Lung microvascular endothelial cell (primary cell): ENCODE data around the gene MBD3L5. TPM values are rescaled to one million over a fixed set of nuclear protein-coding genes. Genes with fewer than 3 reads are reported as not detected.
"Not testable (repeated sequence)": the region's sequence is repeated elsewhere in the genome, so short reads cannot be mapped to it uniquely, and the experiment has no call there.

Experiments used
- DNase-seq, 2 donors: peaks; one replicate each; pipeline versions ENCODE4 v3.0.0 to v3.0.0-alpha.2; 2010; ENCODE audit warnings: low read depth in 2 of 2
- total RNA-seq: library from RNA; depleted of rRNA; stranded (reverse); fragments of >200 nt; gene quantifications from 2 replicates; pipeline ENCODE4 v1.2.1, GENCODE V29; 2014

Gene MBD3L5
- total RNA-seq: not detected in 2 replicates

DNA sequence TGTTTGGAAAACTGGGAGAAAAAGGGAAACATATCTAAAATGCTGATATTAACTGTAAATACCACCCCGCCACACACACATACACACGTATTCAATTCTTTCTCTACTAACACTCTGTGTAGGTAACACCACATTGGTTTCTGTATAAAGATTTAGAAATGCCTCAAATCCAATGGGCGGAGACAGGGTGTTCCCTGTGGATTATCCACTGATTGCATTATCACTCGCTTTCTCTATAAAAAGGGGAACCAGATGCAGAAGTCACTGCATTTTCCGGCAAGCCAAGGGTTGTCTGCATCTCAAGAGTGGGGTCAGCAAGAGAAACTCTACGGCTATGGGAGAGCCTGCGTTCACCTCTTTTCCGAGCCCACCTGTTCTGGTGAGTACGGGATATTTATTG is at the start of gene MBD3L5:
TSS of gene MBD3L5 (plus strand) at position 301 of the 400 bp plus-strand sequence. CDS start at position 335, 34 bp downstream.
- not testable (repeated sequence) for DNase-seq

- DNase-seq: no peak
Observed at GRCh38 chr19:6983448-6983847, 46.9 kb upstream of the MBD3L5 start.

- DNase-seq: no peak
Observed at GRCh38 chr19:6987850-6988249, 42.5 kb upstream of the MBD3L5 start.

DNA sequence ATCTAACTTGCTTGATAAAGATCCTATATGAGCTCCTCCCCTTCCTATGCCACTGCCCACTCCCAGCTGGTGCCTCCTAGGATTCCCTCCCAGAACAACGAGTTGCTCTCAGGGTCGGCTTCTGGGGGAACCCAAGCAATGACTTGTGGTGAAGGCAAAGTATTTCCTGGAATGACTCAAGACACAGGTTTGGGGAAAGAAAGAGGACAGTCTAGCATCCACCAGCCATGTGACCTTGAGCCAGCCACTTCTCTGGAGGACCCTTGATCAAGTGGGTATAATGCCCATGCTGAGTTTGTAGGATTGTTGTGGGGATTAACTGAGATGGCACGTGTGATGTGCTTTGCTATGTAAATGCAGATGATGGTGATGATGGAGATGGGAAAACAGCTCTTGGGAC is 42.1 kb upstream of the MBD3L5 start:
- DNase-seq: no peak

DNA sequence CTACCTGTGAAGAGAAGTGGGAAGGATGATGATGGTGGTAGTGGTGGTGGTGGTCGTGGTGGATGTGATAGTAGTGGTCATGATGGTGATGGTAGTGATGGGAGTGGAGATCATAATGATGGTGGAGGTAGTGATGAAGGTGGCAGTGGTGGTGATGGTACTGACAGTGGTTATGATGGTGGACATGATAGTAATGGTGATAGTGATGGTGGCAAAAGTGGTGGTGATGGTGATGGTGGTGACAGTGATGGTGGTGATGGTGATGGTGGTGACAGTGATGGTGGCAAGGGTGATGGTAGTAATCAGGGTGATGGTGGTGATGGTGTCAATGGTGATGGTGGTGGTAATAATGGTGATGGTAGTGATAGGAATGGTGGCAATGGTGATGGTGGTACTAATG is 35.3 kb upstream of the MBD3L5 start:
- DNase-seq: no peak

- DNase-seq: no peak
Observed at GRCh38 chr19:6996810-6997209, 33.6 kb upstream of the MBD3L5 start.

DNA sequence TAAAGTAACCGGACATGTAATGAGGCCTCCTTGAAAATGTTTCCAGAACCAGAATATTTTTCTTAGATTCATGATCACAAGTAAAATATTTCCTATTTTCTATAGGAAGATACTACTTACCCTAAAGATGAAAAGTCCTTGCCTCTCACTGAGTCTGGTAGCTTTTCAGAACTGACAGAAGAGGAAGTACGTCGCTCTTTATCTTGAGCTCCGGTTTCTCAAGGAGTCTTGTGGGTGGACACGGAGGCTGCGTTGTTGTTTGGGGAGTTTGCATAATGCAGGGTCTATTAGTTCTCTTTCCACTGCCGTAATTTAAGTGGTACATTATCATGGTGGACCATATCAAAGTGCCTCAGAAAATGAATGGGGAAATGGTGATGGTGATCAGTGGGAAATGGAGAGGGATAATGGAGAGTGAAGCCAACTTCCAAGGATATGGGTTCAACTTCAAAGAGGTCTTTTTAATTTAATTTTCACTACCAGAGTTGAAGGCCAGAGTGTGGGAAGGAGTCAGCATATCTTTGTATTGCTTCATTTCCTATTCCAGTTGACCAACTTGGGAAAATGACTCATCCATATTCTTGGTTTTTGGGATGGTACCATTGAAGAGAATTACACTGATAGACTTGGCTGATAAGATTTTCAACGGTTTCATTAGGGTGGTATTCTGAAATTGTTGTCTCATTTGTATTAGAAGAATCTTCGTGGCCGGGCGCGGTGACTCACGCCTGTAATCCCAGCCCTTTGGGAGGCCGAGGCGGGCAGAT is 32.5 kb upstream of the MBD3L5 start:
- DNase-seq: peak in 1 of 2 donors; percentile 48

- DNase-seq: no peak
Observed at GRCh38 chr19:6999933-7000332, 30.4 kb upstream of the MBD3L5 start.

DNA sequence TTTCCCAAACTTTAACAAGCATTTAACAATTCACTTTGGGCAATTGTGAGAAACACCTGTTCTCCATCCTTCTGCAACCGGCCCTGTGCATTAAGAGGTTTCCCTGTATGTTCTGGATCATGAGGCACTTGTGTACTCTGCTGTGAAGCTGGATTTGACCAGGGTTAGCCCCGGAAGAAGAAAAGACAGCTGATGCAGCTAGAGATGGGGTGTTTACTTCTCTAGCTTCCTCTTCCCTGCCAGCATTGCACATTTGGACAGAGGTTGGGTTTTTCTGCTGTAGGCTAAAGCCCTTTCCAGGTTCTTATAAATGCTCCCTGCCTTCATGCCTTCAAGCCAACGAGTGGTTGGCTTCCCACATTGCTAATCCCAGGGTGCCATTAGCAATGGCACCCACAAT is 30.0 kb upstream of the MBD3L5 start:
- DNase-seq: no peak

DNA sequence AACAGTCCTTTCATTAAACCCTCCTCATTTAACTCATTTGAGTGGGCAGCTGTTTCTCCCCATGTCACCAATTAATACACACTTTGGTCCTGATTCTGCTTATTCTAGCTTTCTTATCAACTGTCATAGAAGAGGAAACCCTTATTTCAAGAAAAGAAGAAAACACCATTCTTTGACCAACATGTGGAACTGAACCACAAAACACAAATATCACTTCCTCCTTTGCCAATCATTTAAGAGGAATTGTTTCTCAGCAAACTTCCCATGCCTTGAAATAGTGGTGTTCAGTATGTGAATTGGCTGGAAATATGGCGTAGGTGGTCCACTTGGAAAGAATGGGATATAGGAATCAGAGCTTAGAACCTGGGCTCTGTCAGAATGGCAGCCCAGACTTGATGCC is 29.6 kb upstream of the MBD3L5 start:
- no peak for DNase-seq

DNA sequence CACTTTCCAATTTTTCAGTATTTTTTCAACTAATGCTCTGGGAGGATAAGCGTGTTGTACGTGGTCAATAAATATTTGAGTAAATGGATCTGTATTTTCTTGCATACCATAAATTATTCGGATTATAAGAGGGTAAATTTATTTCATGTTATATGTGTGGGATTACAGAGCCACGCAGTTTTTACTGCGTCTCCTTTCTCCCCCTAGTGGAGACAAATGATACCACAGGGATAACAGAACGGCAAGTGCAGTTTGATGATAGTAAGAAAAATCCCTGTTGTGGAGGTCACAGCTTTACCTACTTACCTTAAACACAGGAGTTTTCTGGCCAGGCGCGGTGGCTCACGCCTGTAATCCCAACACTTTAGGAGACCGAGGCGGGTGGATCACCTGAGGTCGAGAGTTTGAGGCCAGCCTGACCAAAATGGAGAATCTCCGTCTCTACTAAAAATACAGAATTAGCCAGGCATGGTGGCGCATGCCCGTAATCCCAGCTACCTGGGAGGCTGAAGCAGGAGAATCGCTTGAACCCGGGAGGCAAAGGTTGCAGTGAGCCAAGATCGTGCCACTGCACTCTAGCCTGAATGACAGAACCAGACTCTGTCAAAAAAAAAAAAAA is 26.0 kb upstream of the MBD3L5 start:
- peak in 1 of 2 donors; percentile 70 for DNase-seq

DNA sequence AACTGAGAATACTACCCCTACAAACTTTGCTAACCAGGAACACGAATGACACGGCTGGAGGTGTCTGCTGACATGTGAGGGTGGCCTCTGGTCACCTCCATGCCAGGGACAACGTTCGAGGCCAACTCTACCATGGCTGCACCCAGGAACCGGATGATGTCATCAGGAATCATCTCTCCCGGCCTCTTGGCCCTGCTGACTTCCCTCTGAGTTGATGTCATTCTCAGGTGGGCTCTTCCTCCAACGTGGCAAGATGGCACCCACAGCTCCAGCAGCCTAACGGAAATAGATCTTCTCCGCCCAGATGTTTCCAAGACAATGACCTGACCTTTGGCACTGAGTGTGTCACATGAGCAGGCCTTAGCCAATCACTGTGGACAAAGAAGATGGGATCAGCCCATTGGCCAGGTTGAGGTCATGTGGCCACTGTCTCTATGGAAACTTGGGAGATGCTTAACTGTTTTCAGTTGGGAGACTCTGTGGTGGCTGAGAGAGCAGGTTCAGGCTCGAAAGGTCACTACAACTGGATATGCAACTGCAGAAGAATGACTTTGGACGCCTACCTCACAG is 24.2 kb upstream of the MBD3L5 start:
- DNase-seq: no peak

DNA sequence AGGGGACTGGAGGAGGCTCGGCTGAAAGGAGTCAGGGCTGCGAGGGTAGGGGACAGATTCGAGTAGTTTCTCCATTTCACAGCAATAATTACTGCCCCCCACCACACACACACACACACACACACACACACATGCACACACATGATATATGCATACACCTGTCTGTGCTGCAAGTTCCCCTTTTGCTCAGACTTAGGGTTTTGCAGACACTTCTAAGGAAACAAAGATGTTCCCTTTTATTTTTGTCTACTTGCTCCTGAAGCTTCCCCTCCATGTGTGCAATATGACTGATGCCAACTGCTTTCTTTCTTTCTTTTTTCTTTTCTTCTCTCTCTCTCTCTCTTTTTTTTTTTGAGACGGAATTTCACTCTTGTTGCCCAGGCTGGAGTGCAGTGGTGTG is 22.5 kb upstream of the MBD3L5 start:
- DNase-seq: no peak

- no peak for DNase-seq
Observed at GRCh38 chr19:7010722-7011593, 19.4 kb upstream of the MBD3L5 start.

- DNase-seq: peak in 1 of 2 donors; percentile 78
Observed at GRCh38 chr19:7013678-7014077, 16.7 kb upstream of the MBD3L5 start.

- no peak for DNase-seq
Observed at GRCh38 chr19:7018828-7019227, 11.6 kb upstream of the MBD3L5 start.

- DNase-seq: not testable (repeated sequence)
Observed at GRCh38 chr19:7021331-7021730, 9.0 kb upstream of the MBD3L5 start, which contains the start of gene MBD3L2B. MBD3L2B (minus strand) TSS chr19:7021431; CDS start chr19:7021397, 34 bp downstream.

- DNase-seq: not testable (repeated sequence)
Observed at GRCh38 chr19:7028790-7029189, 1.6 kb upstream of the MBD3L5 start.

DNA sequence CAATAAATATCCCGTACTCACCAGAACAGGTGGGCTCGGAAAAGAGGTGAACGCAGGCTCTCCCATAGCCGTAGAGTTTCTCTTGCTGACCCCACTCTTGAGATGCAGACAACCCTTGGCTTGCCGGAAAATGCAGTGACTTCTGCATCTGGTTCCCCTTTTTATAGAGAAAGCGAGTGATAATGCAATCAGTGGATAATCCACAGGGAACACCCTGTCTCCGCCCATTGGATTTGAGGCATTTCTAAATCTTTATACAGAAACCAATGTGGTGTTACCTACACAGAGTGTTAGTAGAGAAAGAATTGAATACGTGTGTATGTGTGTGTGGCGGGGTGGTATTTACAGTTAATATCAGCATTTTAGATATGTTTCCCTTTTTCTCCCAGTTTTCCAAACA is 9.7 kb downstream of the MBD3L5 start, which contains the start of gene MBD3L4:
TSS of gene MBD3L4 (minus strand) at position 101 of the 400 bp plus-strand sequence. CDS start at position 66, 35 bp downstream.
- DNase-seq: not testable (repeated sequence)

GRCh38 chr19:7041563-7041962 is 11.2 kb downstream of the MBD3L5 start:
- DNase-seq: not testable (repeated sequence)

DNA sequence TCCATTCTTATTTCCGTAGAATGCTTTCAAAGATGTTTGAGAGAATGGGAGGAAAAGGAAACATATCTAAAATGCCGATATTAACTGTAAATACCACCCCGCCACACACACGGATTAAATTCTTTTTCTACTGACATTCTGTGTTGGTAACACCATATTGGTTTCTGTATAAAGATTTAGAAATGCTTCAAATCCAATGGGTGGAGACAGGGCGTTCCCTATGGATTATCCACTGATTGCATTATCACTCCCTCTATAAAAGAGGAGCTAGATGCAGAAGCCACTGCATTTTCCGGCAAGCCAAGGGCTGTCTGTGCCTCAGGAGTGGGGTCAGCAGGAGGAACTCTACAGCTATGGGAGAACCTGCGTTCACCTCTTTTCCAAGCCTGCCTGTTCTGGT is 18.6 kb downstream of the MBD3L5 start, which contains the start of gene MBD3L2:
TSS of gene MBD3L2 (plus strand) at position 301 of the 400 bp plus-strand sequence. CDS start at position 354, 53 bp downstream.
- DNase-seq: not testable (repeated sequence)
